Measurements from ENCODE around the gene PFKM.

Gene PFKM

DNA sequence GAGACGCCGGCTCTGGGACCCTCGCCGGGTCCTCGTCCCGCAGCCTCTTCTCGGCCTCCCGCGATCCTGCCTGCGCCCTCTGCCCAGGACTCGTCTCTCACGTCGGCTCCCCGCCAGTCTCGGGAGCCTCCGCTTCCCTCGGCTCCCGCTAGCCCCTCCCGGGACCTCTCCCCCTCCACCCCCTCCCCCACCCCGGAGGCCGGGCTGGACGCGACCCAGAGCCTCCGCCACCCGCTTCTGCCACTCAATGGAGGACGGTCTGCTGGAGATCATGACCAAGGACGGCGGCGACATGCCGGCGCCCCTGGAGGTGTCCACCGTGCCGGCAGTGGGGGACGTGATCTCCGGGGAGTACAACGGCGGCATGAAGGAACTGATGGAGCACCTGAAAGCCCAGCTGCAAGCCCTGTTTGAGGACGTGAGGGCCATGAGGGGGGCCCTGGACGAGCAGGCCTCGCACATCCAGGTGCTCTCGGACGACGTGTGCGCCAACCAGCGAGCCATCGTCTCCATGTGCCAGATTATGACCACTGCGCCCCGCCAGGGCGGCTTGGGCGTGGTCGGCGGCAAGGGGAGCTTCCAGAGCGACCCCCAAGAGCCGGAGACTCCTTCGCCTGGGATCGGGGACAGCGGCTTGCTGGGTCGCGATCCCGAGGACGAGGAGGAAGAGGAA lies 64.8 kb downstream of the PFKM start:
- Histone ChIP-seq H3K27ac (peak overlapping the region in 1 of 11 experiments; percentile 58; a peak in 1 of 22 replicates), H3K27me3 (peaks cover 25 to 41% (median 32%) of the 10 kb centered on the region in 11 experiments), H3K4me2 (peak overlapping the region; percentile 77 to 98 (median 94)), H3K4me3 (peak overlapping the region; percentile 65 to 86 (median 76)), H3K4me1 (peaks cover 31 to 51% (median 36%) of the 10 kb centered on the region in 10 experiments), H4K20me1 (peaks cover 0 to 13% (median 0%) of the 10 kb centered on the region in 11 experiments; a peak in 3 of 22 replicates), H3K9me3 (replicated peaks in 1 of 11) (no peaks in the 10 kb centered on the region), H3K36me3 (no peaks in the 10 kb centered on the region), H3K9ac (peak overlapping the region; percentile 26 to 72 (median 64); a peak in 21 of 22 replicates)
- TF ChIP-seq Cebpa-rat (IDR thresholded peaks at IDR 0.05), result no peak

DNA sequence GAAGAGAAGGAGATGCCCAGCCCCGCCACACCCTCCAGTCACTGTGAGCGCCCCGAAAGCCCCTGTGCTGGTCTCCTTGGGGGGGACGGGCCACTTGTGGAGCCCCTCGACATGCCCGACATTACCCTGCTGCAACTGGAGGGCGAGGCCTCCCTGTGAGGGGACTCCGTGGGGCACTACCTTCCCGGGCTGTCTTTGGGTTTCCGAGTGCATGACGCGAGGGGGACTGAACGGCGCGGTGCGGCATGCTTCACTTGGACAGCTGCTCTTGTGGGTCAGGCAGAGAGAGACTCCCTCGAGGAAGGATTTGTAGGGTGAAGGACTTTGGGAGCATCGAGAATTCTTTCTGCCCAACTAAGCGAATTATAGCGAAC lies 65.4 kb downstream of the PFKM start:
- no peaks in the 10 kb centered on the region for H3K9me3 ChIP-seq (replicated peaks in 1 of 11)
- peaks cover 25 to 41% (median 32%) of the 10 kb centered on the region in 11 experiments for H3K27me3 ChIP-seq
- H3K4me1 ChIP-seq, result peaks cover 31 to 51% (median 36%) of the 10 kb centered on the region in 10 experiments
- H3K4me3 ChIP-seq, result peak overlapping the region; percentile 65 to 86 (median 76); a peak in 14 of 20 replicates
- H4K20me1 ChIP-seq, result peaks cover 0 to 13% (median 0%) of the 10 kb centered on the region in 11 experiments; a peak in 3 of 22 replicates
- no peak overlapping the region; a peak in 1 of 22 replicates for H3K9ac ChIP-seq
- no peak overlapping the region for H3K27ac ChIP-seq
- no peaks in the 10 kb centered on the region for H3K36me3 ChIP-seq
- no peak for TF ChIP-seq Cebpa-rat (IDR thresholded peaks at IDR 0.05)
- H3K4me2 ChIP-seq, result peak overlapping the region; percentile 77 to 98 (median 94); a peak in 21 of 22 replicates

DNA sequence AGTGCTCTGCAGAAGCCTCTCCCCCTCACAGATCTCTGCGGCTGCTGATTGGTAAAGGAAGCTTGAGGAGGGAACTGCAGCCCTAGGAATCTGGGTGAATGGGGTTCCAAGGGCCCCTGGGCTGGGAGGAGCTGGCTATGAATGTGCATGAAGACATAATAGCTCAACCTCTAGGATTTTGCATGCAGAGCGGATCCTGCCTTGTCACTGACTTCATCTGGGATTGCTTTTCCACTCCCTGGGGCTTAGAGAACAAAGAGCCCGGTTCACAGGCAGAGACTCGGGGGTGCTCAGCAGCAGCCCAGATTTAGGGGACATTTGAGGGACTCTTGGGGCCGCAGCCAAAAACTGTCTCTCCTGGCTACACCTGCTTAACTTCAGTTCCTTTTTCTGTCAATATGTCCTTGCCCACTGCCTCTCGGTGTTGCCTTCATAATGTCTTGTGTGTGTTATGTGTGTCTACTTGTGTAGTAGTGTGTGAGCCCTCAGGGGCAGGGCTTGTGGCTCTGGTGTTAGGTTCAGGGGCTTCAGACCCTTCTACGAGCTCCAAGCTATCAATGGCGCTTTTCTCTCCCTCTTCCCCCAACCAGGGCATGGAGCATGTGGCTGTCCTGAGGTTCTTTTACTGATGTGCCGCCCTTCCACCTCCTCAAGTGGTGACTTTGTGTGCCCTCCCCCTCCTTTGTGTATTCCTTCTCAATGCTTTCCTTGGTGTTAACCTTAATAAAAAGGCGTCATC lies 66.2 kb downstream of the PFKM start:
- no peak for TF ChIP-seq Cebpa-rat (IDR thresholded peaks at IDR 0.05)
- Histone ChIP-seq H3K27ac (no peak overlapping the region), H3K9ac (no peak overlapping the region), H3K27me3 (peaks cover 25 to 41% (median 32%) of the 10 kb centered on the region in 11 experiments), H4K20me1 (peaks cover 0 to 13% (median 0%) of the 10 kb centered on the region in 11 experiments; a peak in 3 of 22 replicates), H3K4me3 (peak overlapping the region in 2 of 10 experiments; percentile 65 to 72; a peak in 3 of 20 replicates), H3K4me2 (peak overlapping the region; percentile 31 to 98 (median 90); a peak in 20 of 22 replicates), H3K36me3 (no peaks in the 10 kb centered on the region), H3K9me3 (replicated peaks in 1 of 11) (no peaks in the 10 kb centered on the region), H3K4me1 (peaks cover 34 to 51% (median 39%) of the 10 kb centered on the region in 10 experiments)

DNA sequence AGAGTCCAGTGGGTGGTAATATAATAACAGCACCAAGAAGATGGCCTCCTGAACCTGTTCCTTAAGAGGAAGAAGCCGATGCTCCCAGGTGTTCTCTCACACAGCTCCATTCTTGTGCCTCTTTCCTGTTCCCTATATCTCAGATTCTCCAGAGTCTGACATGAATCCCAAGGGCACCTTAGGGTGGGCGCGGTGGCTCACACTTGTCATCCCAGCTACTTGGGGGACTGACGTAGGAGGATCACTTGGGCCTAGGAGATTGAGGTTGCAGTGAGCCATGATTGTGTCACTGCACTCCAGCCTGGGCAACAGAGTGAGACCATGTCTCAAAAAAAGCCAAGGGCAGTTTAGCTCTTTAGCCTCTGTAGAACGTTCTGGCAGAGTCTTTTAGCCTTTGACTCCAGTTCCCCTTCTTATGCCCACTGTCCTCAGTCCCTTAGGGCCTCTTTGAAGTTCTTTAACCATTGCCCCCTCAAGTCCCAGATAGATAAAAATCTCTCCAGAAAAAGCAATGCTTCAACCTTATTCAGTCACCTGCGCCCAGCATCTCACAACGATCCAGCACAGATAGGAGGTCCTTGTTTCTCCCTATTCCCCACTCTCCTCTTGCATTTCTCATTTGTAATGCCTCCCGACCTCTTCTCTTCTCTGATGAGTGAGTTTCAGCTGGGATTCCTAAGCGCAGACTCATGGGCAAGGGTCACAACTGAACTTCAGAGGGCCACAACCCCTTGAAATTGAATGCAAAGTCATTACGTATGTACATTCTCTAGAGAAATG lies 68.9 kb downstream of the PFKM start:
- peaks cover 0 to 13% (median 0%) of the 10 kb centered on the region in 11 experiments; a peak in 3 of 22 replicates for H4K20me1 ChIP-seq
- H3K27ac ChIP-seq, result no peak overlapping the region
- peaks cover 25 to 52% (median 30%) of the 10 kb centered on the region in 10 experiments for H3K4me1 ChIP-seq
- 0 out of 22 replicates have a peak overlapping the region, but pooled peaks of 2 of the 11 experiments have one; percentile 11 to 18 for H3K4me2 ChIP-seq
- H3K9ac ChIP-seq, result no peak overlapping the region
- no peak for TF ChIP-seq Cebpa-rat (IDR thresholded peaks at IDR 0.05)
- peaks cover 25 to 31% (median 29%) of the 10 kb centered on the region in 11 experiments for H3K27me3 ChIP-seq
- H3K36me3 ChIP-seq, result no peaks in the 10 kb centered on the region
- H3K4me3 ChIP-seq, result no peak overlapping the region
- H3K9me3 ChIP-seq (replicated peaks in 1 of 11), result no peaks in the 10 kb centered on the region

DNA sequence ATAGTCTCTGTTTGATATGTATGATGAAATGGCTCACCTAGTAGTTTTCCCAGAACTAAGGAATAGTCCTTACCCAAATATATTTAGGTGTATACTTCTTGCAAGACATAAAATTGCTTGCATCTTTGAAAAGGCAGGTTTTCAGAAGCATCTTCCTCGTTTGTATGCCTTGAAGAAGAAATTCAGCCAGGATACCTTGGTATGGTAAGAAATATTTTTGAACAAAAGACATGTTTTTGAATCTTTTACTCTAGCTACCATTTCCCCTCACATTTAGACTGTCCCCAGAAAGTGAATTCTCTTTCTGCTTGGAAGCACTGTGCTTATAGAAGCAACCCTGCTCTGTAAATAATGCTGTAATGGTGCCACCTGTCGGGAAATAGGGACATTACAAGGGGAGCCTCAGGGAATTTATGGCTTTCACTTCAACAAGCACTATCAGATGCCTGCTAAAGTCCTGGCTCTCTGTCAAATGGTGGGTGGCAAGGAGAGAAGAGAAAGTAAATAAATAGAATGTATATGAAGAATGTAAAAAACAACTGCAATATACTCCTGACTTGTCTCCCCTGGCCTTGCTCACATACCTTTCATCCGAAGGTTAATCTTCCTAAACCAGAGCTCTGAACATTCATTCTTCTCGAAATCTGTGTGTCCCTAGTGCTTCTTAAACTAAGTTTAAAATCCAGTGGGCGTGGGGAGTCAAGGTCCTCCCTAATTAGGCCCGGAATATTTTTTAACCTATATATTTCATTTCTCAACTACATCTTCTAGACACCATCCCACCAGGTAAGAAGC lies 70.4 kb downstream of the PFKM start:
- Histone ChIP-seq H3K9ac (no peak overlapping the region), H3K9me3 (replicated peaks in 1 of 11) (no peaks in the 10 kb centered on the region), H3K27me3 (peaks cover 14 to 17% (median 15%) of the 10 kb centered on the region in 11 experiments), H3K4me2 (peak overlapping the region in 2 of 11 experiments; percentile 2 to 21; a peak in 1 of 22 replicates), H4K20me1 (peaks cover 0 to 9% (median 0%) of the 10 kb centered on the region in 11 experiments; a peak in 2 of 22 replicates), H3K27ac (no peak overlapping the region), H3K4me1 (peaks cover 20 to 61% (median 28%) of the 10 kb centered on the region in 10 experiments), H3K4me3 (no peak overlapping the region), H3K36me3 (no peaks in the 10 kb centered on the region)
- no peak for TF ChIP-seq Cebpa-rat (IDR thresholded peaks at IDR 0.05)

DNA sequence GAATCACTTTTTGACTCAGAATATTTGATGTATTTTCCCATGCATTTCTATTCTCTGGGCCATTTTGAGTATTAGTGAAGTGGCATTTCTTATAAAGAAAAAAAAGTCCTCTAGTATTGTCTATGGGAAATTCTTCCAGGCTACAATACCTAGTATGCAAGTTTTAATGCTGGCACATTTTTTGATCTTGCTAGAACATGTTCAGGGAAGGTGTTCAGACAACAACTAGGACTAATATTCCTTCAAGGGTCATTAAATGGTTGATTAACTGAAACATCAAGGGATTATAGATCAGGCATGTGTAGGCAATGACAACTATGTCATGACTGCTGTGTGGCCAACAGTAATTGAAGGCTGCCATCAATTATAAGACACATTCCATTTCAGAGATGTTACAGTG lies 71.9 kb downstream of the PFKM start:
- H3K4me3 ChIP-seq, result no peak overlapping the region
- no peaks in the 10 kb centered on the region for H4K20me1 ChIP-seq
- H3K9ac ChIP-seq, result no peak overlapping the region
- no peaks in the 10 kb centered on the region for H3K36me3 ChIP-seq
- no peaks in the 10 kb centered on the region for H3K9me3 ChIP-seq (replicated peaks in 1 of 11)
- peaks cover 5 to 61% (median 12%) of the 10 kb centered on the region in 10 experiments for H3K4me1 ChIP-seq
- no peak overlapping the region for H3K27ac ChIP-seq
- H3K27me3 ChIP-seq, result peaks cover 0 to 1% (median 0%) of the 10 kb centered on the region in 11 experiments; a peak in 3 of 22 replicates
- TF ChIP-seq Cebpa-rat (IDR thresholded peaks at IDR 0.05), result no peak
- H3K4me2 ChIP-seq, result no peak overlapping the region

DNA sequence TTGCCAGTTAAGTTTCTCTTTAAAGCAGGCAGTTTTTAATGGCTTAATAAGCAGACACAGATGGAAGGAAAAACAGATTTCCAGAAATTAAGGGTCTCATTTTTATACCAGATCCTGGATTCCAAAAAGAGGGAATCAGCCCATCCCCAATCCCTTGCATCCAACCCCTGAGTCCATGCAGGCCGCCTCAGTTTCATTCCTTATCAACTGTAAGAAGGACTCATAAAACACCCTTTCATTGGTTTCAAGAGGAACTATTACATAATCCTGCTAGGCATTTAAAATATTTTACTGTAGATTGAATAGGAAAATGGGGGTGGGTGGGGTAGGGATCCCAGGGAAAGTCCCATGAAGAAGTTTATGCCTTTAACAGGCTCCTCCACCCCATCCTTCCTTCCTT lies 73.7 kb downstream of the PFKM start:
- H3K9ac ChIP-seq, result no peak overlapping the region
- H3K9me3 ChIP-seq (replicated peaks in 1 of 11), result no peaks in the 10 kb centered on the region
- TF ChIP-seq Cebpa-rat (IDR thresholded peaks at IDR 0.05), result no peak
- H3K4me2 ChIP-seq, result peak overlapping the region in 3 of 11 experiments; percentile 31 to 85 (median 42); a peak in 6 of 22 replicates
- H3K4me1 ChIP-seq, result peaks cover 9 to 70% (median 13%) of the 10 kb centered on the region in 10 experiments
- no peaks in the 10 kb centered on the region for H3K27me3 ChIP-seq
- H3K27ac ChIP-seq, result no peak overlapping the region
- no peak overlapping the region for H3K4me3 ChIP-seq
- no peaks in the 10 kb centered on the region for H3K36me3 ChIP-seq
- no peaks in the 10 kb centered on the region for H4K20me1 ChIP-seq

DNA sequence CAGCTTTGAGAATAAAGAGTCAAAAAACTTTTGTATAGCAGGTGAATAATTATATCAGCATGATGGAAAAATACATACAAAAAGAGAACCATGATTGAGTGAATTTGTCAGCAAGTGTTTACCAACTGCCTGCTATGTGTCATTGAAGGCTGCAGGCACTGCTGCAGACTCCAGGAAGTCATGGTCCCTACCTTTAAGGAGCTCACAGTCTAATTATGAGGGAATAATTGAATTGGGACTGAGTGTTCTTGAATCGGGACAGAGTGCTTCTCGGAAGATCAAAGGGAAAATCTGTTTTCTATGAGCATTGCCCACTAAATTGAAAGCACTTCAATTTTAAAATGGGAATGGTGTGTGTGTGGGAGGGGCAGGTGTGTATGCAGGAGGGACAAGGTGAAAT lies 74.5 kb downstream of the PFKM start:
- Histone ChIP-seq H3K9me3 (replicated peaks in 1 of 11) (no peaks in the 10 kb centered on the region), H3K4me1 (peaks cover 11 to 71% (median 16%) of the 10 kb centered on the region in 10 experiments), H4K20me1 (no peaks in the 10 kb centered on the region), H3K4me2 (peak overlapping the region in 3 of 11 experiments; percentile 31 to 85 (median 42); a peak in 5 of 22 replicates), H3K4me3 (no peak overlapping the region), H3K27ac (0 out of 22 replicates have a peak overlapping the region, but pooled peaks of 1 of the 11 experiments have one; percentile 9), H3K36me3 (no peaks in the 10 kb centered on the region), H3K27me3 (no peaks in the 10 kb centered on the region), H3K9ac (no peak overlapping the region)
- TF ChIP-seq Cebpa-rat (IDR thresholded peaks at IDR 0.05), result no peak
